Measurements from ENCODE around the gene CEACAM19. TPM values are rescaled to one million over a fixed set of nuclear protein-coding genes. Genes with fewer than 3 reads are reported as not detected.
"Not testable (repeated sequence)": the region's sequence is repeated elsewhere in the genome, so short reads cannot be mapped to it uniquely, and the experiment has no call there.

Gene CEACAM19
- total and polyA plus RNA-seq, 2 donors from 2014 or later: 5.1 to 5.5 TPM

GRCh38 chr19:44708940-44709339 lies 37.7 kb downstream of the CEACAM19 start:
- no peak for TF ChIP-seq CTCF (IDR thresholded peaks at IDR 0.05; ENCODE audit: borderline replicate concordance, extremely low read depth, insufficient read depth)
- Histone ChIP-seq H3K9ac (ENCODE audit: low read length in 3 of 3) (no peak overlapping the region), H3K27ac (ENCODE audit: low read depth in 2 of 2, low read length in 2 of 2) (no peak overlapping the region), H3K27me3 (ENCODE audit: control insufficient read depth, insufficient read depth, low read length) (no peaks in the 10 kb centered on the region), H3K4me1 (ENCODE audit: control insufficient read depth in 2 of 3, insufficient read depth in 2 of 3, low read depth in 1 of 3, low read length in 3 of 3) (no peaks in the 10 kb centered on the region), H3K9me3 (ENCODE audit: control insufficient read depth in 2 of 3, insufficient read depth in 1 of 3, low read length in 3 of 3) (no peaks in the 10 kb centered on the region), H3K4me3 (ENCODE audit: low read length in 3 of 3) (no peak overlapping the region), H3K36me3 (ENCODE audit: control insufficient read depth in 2 of 3, insufficient read depth in 3 of 3, low read length in 3 of 3) (no peaks in the 10 kb centered on the region)
- no peak for FAIRE-seq
- no peak for DNase-seq
- intact Hi-C loops (cut with DNase I): no loop called here

GRCh38 chr19:44709434-44710266 lies 38.4 kb downstream of the CEACAM19 start:
- FAIRE-seq; H3K4me1 ChIP-seq (ENCODE audit: control insufficient read depth in 2 of 3, insufficient read depth in 2 of 3, low read depth in 1 of 3, low read length in 3 of 3): not testable (repeated sequence)

GRCh38 chr19:44710483-44710882 lies 39.2 kb downstream of the CEACAM19 start:
- Histone ChIP-seq H3K4me3 (ENCODE audit: low read length in 3 of 3) (no peak overlapping the region), H3K9ac (ENCODE audit: low read length in 3 of 3) (no peak overlapping the region), H3K4me1 (ENCODE audit: control insufficient read depth in 2 of 3, insufficient read depth in 2 of 3, low read depth in 1 of 3, low read length in 3 of 3) (no peaks in the 10 kb centered on the region), H3K27me3 (ENCODE audit: control insufficient read depth, insufficient read depth, low read length) (no peaks in the 10 kb centered on the region), H3K27ac (ENCODE audit: low read depth in 2 of 2, low read length in 2 of 2) (no peak overlapping the region), H3K36me3 (ENCODE audit: control insufficient read depth in 2 of 3, insufficient read depth in 3 of 3, low read length in 3 of 3) (no peaks in the 10 kb centered on the region), H3K9me3 (ENCODE audit: control insufficient read depth in 2 of 3, insufficient read depth in 1 of 3, low read length in 3 of 3) (no peaks in the 10 kb centered on the region)
- DNase-seq (no peak), FAIRE-seq (no peak)
- intact Hi-C loops (cut with DNase I): no loop called here
- no peak for TF ChIP-seq CTCF (IDR thresholded peaks at IDR 0.05; ENCODE audit: borderline replicate concordance, extremely low read depth, insufficient read depth)

More at GRCh38 chr19:44709434-44710266, 38.4 kb downstream of the CEACAM19 start:
- DNase-seq; H3K4me3 ChIP-seq (ENCODE audit: low read length in 3 of 3); H3K27me3 ChIP-seq (ENCODE audit: control insufficient read depth, insufficient read depth, low read length); H3K36me3 ChIP-seq (ENCODE audit: control insufficient read depth in 2 of 3, insufficient read depth in 3 of 3, low read length in 3 of 3); H3K9me3 ChIP-seq (ENCODE audit: control insufficient read depth in 2 of 3, insufficient read depth in 1 of 3, low read length in 3 of 3); H3K27ac ChIP-seq (ENCODE audit: low read depth in 2 of 2, low read length in 2 of 2); intact Hi-C loops (cut with DNase I); H3K9ac ChIP-seq (ENCODE audit: low read length in 3 of 3): not testable (repeated sequence)

GRCh38 chr19:44712864-44713515 lies 41.7 kb downstream of the CEACAM19 start:
- no peak for TF ChIP-seq CTCF (IDR thresholded peaks at IDR 0.05; ENCODE audit: borderline replicate concordance, extremely low read depth, insufficient read depth)
- Histone ChIP-seq H3K9me3 (ENCODE audit: control insufficient read depth in 2 of 3, insufficient read depth in 1 of 3, low read length in 3 of 3) (no peaks in the 10 kb centered on the region), H3K27ac (ENCODE audit: low read depth in 2 of 2, low read length in 2 of 2) (no peak overlapping the region), H3K4me1 (ENCODE audit: control insufficient read depth in 2 of 3, insufficient read depth in 2 of 3, low read depth in 1 of 3, low read length in 3 of 3) (no peaks in the 10 kb centered on the region), H3K4me3 (ENCODE audit: low read length in 3 of 3) (no peak overlapping the region), H3K36me3 (ENCODE audit: control insufficient read depth in 2 of 3, insufficient read depth in 3 of 3, low read length in 3 of 3) (no peaks in the 10 kb centered on the region), H3K9ac (ENCODE audit: low read length in 3 of 3) (no peak overlapping the region), H3K27me3 (ENCODE audit: control insufficient read depth, insufficient read depth, low read length) (no peaks in the 10 kb centered on the region)
- intact Hi-C loops (cut with DNase I): no loop called here
- DNase-seq (no peak), FAIRE-seq (no peak)
